Inflammatory macrophage treated with lipopolysaccharide for 1 hour (primary cell): ENCODE results near the gene PRSS22.

Source experiments
- DNase-seq, 2 donors: peaks; one replicate each; pipeline ENCODE4 v3.0.0-alpha.2; 2020 to 2022

PRSS22 gene

GRCh38 chr16:2879854-2880508 is 22.0 kb upstream of the PRSS22 start:
- no peak for DNase-seq

- DNase-seq: peak; percentile 66 to 88
Measured at GRCh38 chr16:2874912-2875362, 17.0 kb upstream of the PRSS22 start.

GRCh38 chr16:2874032-2874911 is 16.3 kb upstream of the PRSS22 start:
- DNase-seq: no peak

GRCh38 chr16:2871926-2872325 is 14.0 kb upstream of the PRSS22 start:
- no peak for DNase-seq

GRCh38 chr16:2867987-2868789 is 10.2 kb upstream of the PRSS22 start:
- peak; percentile 90 to 98 for DNase-seq

- DNase-seq: no peak
Measured at GRCh38 chr16:2867661-2867986, 9.7 kb upstream of the PRSS22 start.

GRCh38 chr16:2866431-2866830 is 8.5 kb upstream of the PRSS22 start:
- no peak for DNase-seq

GRCh38 chr16:2865651-2866050 is 7.7 kb upstream of the PRSS22 start:
- DNase-seq: peak in 1 of 2 donors; percentile 28

- DNase-seq: peak in 1 of 2 donors; percentile 28
Measured at GRCh38 chr16:2860826-2861567, 3.0 kb upstream of the PRSS22 start.

- DNase-seq: no peak
Measured at GRCh38 chr16:2859686-2860265, 1.8 kb upstream of the PRSS22 start.

GRCh38 chr16:2858245-2859025 is 465 bp upstream of the PRSS22 start:
- DNase-seq: no peak

GRCh38 chr16:2856686-2857450 is 1.1 kb downstream of the PRSS22 start:
- DNase-seq: no peak

GRCh38 chr16:2856061-2856670 is 1.8 kb downstream of the PRSS22 start:
- DNase-seq: peak; percentile 57 to 72

- no peak for DNase-seq
Measured at GRCh38 chr16:2855536-2855935, 2.4 kb downstream of the PRSS22 start.

- peak; percentile 18 to 71 for DNase-seq
Measured at GRCh38 chr16:2854700-2855309, 3.2 kb downstream of the PRSS22 start.

GRCh38 chr16:2853531-2854073 is 4.4 kb downstream of the PRSS22 start:
- no peak for DNase-seq

GRCh38 chr16:2852731-2853507 is 5.1 kb downstream of the PRSS22 start:
- DNase-seq: no peak

GRCh38 chr16:2852003-2852730 is 5.8 kb downstream of the PRSS22 start:
- DNase-seq: no peak
